Ishikawa (cell line): Measurements from ENCODE around the gene PRDM12.

Experiments used
- CEBPB ChIP-seq: IDR thresholded peaks from 2 replicates; pipeline ENCODE4 v1.6.1; 2012
- CREB1 ChIP-seq: IDR thresholded peaks from 2 replicates; pipeline ENCODE4 v1.6.1; 2012; ENCODE audit warnings: low read depth
- EGR1 ChIP-seq: IDR thresholded peaks from 2 replicates; pipeline ENCODE4 v1.6.1; 2012
- EP300 ChIP-seq: IDR thresholded peaks from 2 replicates; pipeline ENCODE4 v1.6.1; 2012; ENCODE audit warnings: borderline replicate concordance
- FOXM1 ChIP-seq: IDR thresholded peaks from 2 replicates; pipeline ENCODE4 v1.6.1; 2012; ENCODE audit warnings: low read depth, borderline replicate concordance
- MAX ChIP-seq: IDR thresholded peaks from 2 replicates; pipeline ENCODE4 v1.6.1; 2012
- NFIC ChIP-seq: IDR thresholded peaks from 2 replicates; pipeline ENCODE4 v1.6.1; 2012
- RAD21 ChIP-seq: IDR thresholded peaks from 2 replicates; pipeline ENCODE4 v1.6.1; 2012; ENCODE audit warnings: low read depth
- REST ChIP-seq: IDR thresholded peaks from 2 replicates; pipeline ENCODE4 v1.6.1; 2012; ENCODE audit warnings: low read depth, mild to moderate bottlenecking
- TAF1 ChIP-seq: IDR thresholded peaks from 2 replicates; pipeline ENCODE4 v1.6.1; 2012; ENCODE audit warnings: low read depth, mild to moderate bottlenecking
- TCF12 ChIP-seq: IDR thresholded peaks from 2 replicates; pipeline ENCODE4 v1.6.1; 2012; ENCODE audit warnings: low read depth
- TEAD4 ChIP-seq: IDR thresholded peaks from 2 replicates; pipeline ENCODE4 v1.6.1; 2012
- USF1 ChIP-seq: IDR thresholded peaks from 2 replicates; pipeline ENCODE4 v1.6.1; 2012
- YY1 ChIP-seq: IDR thresholded peaks from 2 replicates; pipeline ENCODE4 v1.6.1; 2012; ENCODE audit warnings: low read depth
- ZBTB7A ChIP-seq: IDR thresholded peaks from 2 replicates; pipeline ENCODE4 v1.6.1; 2012; ENCODE audit warnings: low read depth

The PRDM12 gene

GRCh38 chr9:130632081-130632710, 32.2 kb upstream of the PRDM12 start:
- TF ChIP-seq CEBPB (no peak), USF1 (no peak), EP300 (no peak), ZBTB7A (no peak), TCF12 (no peak), EGR1 (no peak), FOXM1 (no peak), NFIC (no peak), TEAD4 (no peak), CREB1 (no peak), MAX (no peak), REST (no peak), YY1 (no peak), RAD21 (no peak), TAF1 (no peak)

GRCh38 chr9:130632841-130633240, 31.6 kb upstream of the PRDM12 start:
- no peak for TF ChIP-seq YY1
- TF ChIP-seq ZBTB7A: no peak
- TF ChIP-seq RAD21: no peak
- no peak for TF ChIP-seq REST
- no peak for TF ChIP-seq TAF1
- TF ChIP-seq EGR1: no peak
- TF ChIP-seq NFIC: no peak
- TF ChIP-seq CREB1: no peak
- TF ChIP-seq MAX: no peak
- no peak for TF ChIP-seq FOXM1
- TF ChIP-seq TEAD4: no peak
- no peak for TF ChIP-seq EP300
- no peak for TF ChIP-seq USF1
- TF ChIP-seq CEBPB: no peak
- no peak for TF ChIP-seq TCF12

GRCh38 chr9:130633336-130634190, 30.8 kb upstream of the PRDM12 start:
- TF ChIP-seq RAD21 (no peak), REST (no peak), ZBTB7A (no peak)

GRCh38 chr9:130634191-130634768, 30.1 kb upstream of the PRDM12 start:
- TF ChIP-seq REST: no peak
- no peak for TF ChIP-seq FOXM1
- no peak for TF ChIP-seq RAD21
- no peak for TF ChIP-seq EGR1
- TF ChIP-seq NFIC: no peak
- TF ChIP-seq ZBTB7A: no peak
- TF ChIP-seq EP300: no peak
- TF ChIP-seq TCF12: no peak
- TF ChIP-seq TAF1: no peak
